GM18498 (cell line): ENCODE measurements around the gene LGR5.
"Not testable (repeated sequence)": the region's sequence is repeated elsewhere in the genome, so short reads cannot be mapped to it uniquely, and the experiment has no call there.

ENCODE experiments used
- ATAC-seq: cut with Tn5 transposase; IDR thresholded peaks from one replicate; pipeline ENCODE4 v1.9.1; 2021; ENCODE audit warnings: mild to moderate bottlenecking, moderate library complexity; ENCODE audit not compliant: unreplicated experiment

Gene LGR5

GRCh38 chr12:71472441-71472911 lies 32.9 kb downstream of the LGR5 start:
- no peak for ATAC-seq

GRCh38 chr12:71474791-71475190 lies 35.2 kb downstream of the LGR5 start:
- no peak for ATAC-seq

GRCh38 chr12:71475280-71475679 lies 35.7 kb downstream of the LGR5 start:
- ATAC-seq = no peak

GRCh38 chr12:71476513-71476912 lies 36.9 kb downstream of the LGR5 start:
- no peak for ATAC-seq

GRCh38 chr12:71477609-71478008 lies 38.0 kb downstream of the LGR5 start:
- ATAC-seq = no peak

- no peak for ATAC-seq
These were observed 38.7 kb downstream of the LGR5 start for GRCh38 chr12:71478270-71478669.

- ATAC-seq = no peak
These were observed 44.8 kb downstream of the LGR5 start for GRCh38 chr12:71484272-71484905.

- not testable (repeated sequence) for ATAC-seq
These were observed 51.2 kb downstream of the LGR5 start for GRCh38 chr12:71490844-71491243.

GRCh38 chr12:71492604-71493003 lies 53.0 kb downstream of the LGR5 start:
- no peak for ATAC-seq

- ATAC-seq = no peak
These were observed 60.2 kb downstream of the LGR5 start for GRCh38 chr12:71499834-71500233.

- ATAC-seq = no peak
These were observed 64.2 kb downstream of the LGR5 start for GRCh38 chr12:71503579-71504391.

- ATAC-seq = no peak
These were observed 64.9 kb downstream of the LGR5 start for GRCh38 chr12:71504476-71504875.

- ATAC-seq = no peak
These were observed 70.1 kb downstream of the LGR5 start for GRCh38 chr12:71509705-71510104.

GRCh38 chr12:71517145-71517846 lies 77.7 kb downstream of the LGR5 start:
- no peak for ATAC-seq

- no peak for ATAC-seq
These were observed 81.5 kb downstream of the LGR5 start for GRCh38 chr12:71521125-71521524.

- no peak for ATAC-seq
These were observed 85.0 kb downstream of the LGR5 start for GRCh38 chr12:71524626-71525025.

GRCh38 chr12:71533703-71534102 lies 94.1 kb downstream of the LGR5 start:
- ATAC-seq = no peak

GRCh38 chr12:71536279-71536938 lies 96.8 kb downstream of the LGR5 start:
- no peak for ATAC-seq

GRCh38 chr12:71536939-71537622 lies 97.5 kb downstream of the LGR5 start:
- no peak for ATAC-seq

GRCh38 chr12:71538807-71539206 lies 99.2 kb downstream of the LGR5 start:
- no peak for ATAC-seq

- no peak for ATAC-seq
These were observed 102.0 kb downstream of the LGR5 start for GRCh38 chr12:71541583-71541982.
